Tibial nerve (tissue), 4 donors: Measurements from ENCODE around the gene HMGB2.
A peak's percentile ranks its signal among the peaks of the same experiment; 100 is the strongest.

ENCODE experiments used
- EP300 ChIP-seq, 2 donors: sonication (generic); formaldehyde crosslinking; IDR thresholded peaks; one replicate each; pipeline ENCODE4 v1.6.1; 2017; ENCODE audit warnings: antibody characterized with exemption in 2 of 2, mild to moderate bottlenecking in 1 of 2
- POLR2A ChIP-seq, 2 donors: fragments of 450-650 bp; IDR thresholded peaks; one replicate each; pipeline ENCODE4 v1.6.1; 2017; ENCODE audit warnings: antibody characterized with exemption in 2 of 2, mild to moderate bottlenecking in 2 of 2, moderate library complexity in 2 of 2
- TF ChIP-seq, protein P1 (sequence below), 5 experiments: fragments of 200-600 bp in 3 of 5; fragments of 450-650 bp in 2 of 5; sonication (generic) in 3 of 5; IDR thresholded peaks; one replicate each; pipeline ENCODE4 v1.5.1; 2016 to 2019; ENCODE audit warnings: antibody characterized with exemption in 5 of 5, mild to moderate bottlenecking in 3 of 5, moderate library complexity in 2 of 5

DNA sequence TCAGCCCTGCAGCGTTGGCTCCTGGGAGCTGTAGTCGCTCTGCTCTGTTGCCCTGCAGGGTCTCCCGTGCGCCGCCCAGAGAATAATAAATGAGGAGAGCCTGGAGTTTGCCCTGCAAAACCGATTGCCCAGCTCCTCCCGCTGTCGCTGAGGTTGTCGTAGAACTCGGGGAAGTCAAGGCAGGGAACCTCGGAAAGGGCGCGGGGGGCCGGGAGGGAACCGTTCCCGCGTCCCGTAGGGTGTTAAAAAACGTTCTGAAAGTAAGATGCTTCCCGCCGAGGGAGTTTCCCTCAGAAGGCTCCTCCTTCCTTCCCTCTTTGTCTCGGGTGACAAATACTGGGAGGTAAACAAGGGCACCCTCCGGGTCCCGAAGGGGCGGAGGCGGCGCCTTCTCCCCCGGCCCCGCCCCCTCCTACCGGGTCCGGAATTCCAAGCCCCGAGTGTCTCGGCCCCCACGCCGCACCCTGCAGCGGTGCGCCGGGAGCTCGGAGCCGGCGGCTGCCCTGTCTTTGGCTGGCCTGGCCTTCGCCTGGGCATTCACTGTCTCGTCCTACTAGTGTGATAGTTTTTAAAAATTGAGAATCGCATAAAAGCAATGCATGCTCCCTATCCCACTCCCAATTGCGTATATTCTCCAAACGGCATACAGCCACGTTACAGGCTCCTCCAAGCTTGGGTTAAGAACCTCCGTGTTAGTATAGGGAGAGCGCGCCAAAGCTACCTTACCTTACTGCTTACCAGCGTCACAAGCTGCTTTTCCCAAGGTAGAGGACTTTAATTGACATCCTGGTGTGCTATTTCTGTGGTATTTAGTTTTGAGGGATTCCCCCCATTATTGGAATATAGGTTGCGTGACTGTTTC, 964 bp upstream of the HMGB2 start:
- TF ChIP-seq EP300 (IDR thresholded peaks at IDR 0.05): peak in 1 of 2 donors; percentile 33
- TF ChIP-seq, protein P1, sequence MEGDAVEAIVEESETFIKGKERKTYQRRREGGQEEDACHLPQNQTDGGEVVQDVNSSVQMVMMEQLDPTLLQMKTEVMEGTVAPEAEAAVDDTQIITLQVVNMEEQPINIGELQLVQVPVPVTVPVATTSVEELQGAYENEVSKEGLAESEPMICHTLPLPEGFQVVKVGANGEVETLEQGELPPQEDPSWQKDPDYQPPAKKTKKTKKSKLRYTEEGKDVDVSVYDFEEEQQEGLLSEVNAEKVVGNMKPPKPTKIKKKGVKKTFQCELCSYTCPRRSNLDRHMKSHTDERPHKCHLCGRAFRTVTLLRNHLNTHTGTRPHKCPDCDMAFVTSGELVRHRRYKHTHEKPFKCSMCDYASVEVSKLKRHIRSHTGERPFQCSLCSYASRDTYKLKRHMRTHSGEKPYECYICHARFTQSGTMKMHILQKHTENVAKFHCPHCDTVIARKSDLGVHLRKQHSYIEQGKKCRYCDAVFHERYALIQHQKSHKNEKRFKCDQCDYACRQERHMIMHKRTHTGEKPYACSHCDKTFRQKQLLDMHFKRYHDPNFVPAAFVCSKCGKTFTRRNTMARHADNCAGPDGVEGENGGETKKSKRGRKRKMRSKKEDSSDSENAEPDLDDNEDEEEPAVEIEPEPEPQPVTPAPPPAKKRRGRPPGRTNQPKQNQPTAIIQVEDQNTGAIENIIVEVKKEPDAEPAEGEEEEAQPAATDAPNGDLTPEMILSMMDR (IDR thresholded peaks at IDR 0.05): no peak
- peak in 1 of 2 donors; percentile 21 for TF ChIP-seq POLR2A (IDR thresholded peaks at IDR 0.05)
